ENCODE results near the gene C10orf120. TPM values are rescaled to one million over a fixed set of nuclear protein-coding genes. Genes with fewer than 3 reads are reported as not detected.

C10orf120 gene
- total and polyA plus RNA-seq, 9 of the 15 experiments (the other 6 are each of a cell fraction or from before 2014, with no cell fraction given): not detected

GRCh38 chr10:122665946-122666345 lies 33.7 kb downstream of the C10orf120 start (continued):
- TF ChIP-seq STAT6 (CRISPR knock-in tag; IDR thresholded peaks at IDR 0.05) (no peak), POLR3A (IDR thresholded peaks at IDR 0.05; ENCODE audit: borderline replicate concordance, extremely low read depth, insufficient read depth, insufficient read length) (no peak)

GRCh38 chr10:122665329-122665860 lies 34.3 kb downstream of the C10orf120 start:
- Histone ChIP-seq H2AFZ (ENCODE audit: low read depth, low read length) (no peak overlapping the region), H3K27me3 (ENCODE audit: control insufficient read depth in 2 of 2, insufficient read depth in 2 of 2, low read length in 2 of 2) (peaks cover 0 to 5% of the 10 kb centered on the region in 2 experiments; a peak in 1 of 5 replicates), H3K4me1 (replicated peaks in 1 of 2; ENCODE audit: control insufficient read depth in 2 of 2, insufficient read depth in 2 of 2, low read length in 2 of 2) (no peaks in the 10 kb centered on the region), H3K79me2 (ENCODE audit: control insufficient read depth, insufficient read depth, low read length) (no peaks in the 10 kb centered on the region), H3K9me3 (replicated peaks; ENCODE audit: control insufficient read depth, insufficient read depth, low read depth, low read length) (no peaks in the 10 kb centered on the region), H3K27ac (ENCODE audit: extremely low read depth, low read depth, low read length) (no peak overlapping the region), H4K20me1 (replicated peaks; ENCODE audit: control insufficient read depth, insufficient read depth, low read length) (no peaks in the 10 kb centered on the region), H3K9ac (ENCODE audit: insufficient read depth in 1 of 2, low read depth in 2 of 2, low read length in 2 of 2) (no peak overlapping the region), H3K9me1 (ENCODE audit: control insufficient read depth, insufficient read depth, low read length) (no peaks in the 10 kb centered on the region), H3K4me3 (no peak overlapping the region), H3K4me2 (ENCODE audit: insufficient read depth, low read length) (no peak overlapping the region), H3K36me3 (ENCODE audit: control insufficient read depth, insufficient read depth, low read length) (no peaks in the 10 kb centered on the region)
- CTCF ChIA-PET (ENCODE audit: low intra/inter-chr PET ratio): no interaction called here
- intact Hi-C loops (cut with micrococcal nuclease) (no loop called here), in situ Hi-C loops (cut with MboI) (no loop called here)
- WGBS (ENCODE audit: insufficient coverage, low coverage, missing lambda C conversion rate): 0% methylated on average over 7 of the region's 7 CpGs
- FAIRE-seq: no peak
- ATAC-seq: no peak
- no peak for DNase-seq (ENCODE audit: extremely low read depth in 1 of 4, low spot score in 3 of 4)
- POLR2A ChIA-PET: no interaction called here
- no TSS peak for BruUV-seq (replicated peaks)
- TF ChIP-seq ARNT (IDR thresholded peaks at IDR 0.05) (no peak), PHF20 (IDR thresholded peaks at IDR 0.05; ENCODE audit: partially characterized antibody) (no peak), ZNF551 (CRISPR knock-in tag; IDR thresholded peaks at IDR 0.05) (no peak), ZSCAN32 (CRISPR knock-in tag; IDR thresholded peaks at IDR 0.05) (no peak), ZNF197 (CRISPR knock-in tag; IDR thresholded peaks at IDR 0.05; ENCODE audit: low read depth) (no peak), GTF2E2 (tag; IDR thresholded peaks at IDR 0.05) (no peak)
